MM.1S (cell line): ENCODE results near the gene CFP.

Experiments used
- CTCF ChIP-seq: fragments of 300-600 bp; sonication (generic); IDR thresholded peaks from 2 replicates; pipeline ENCODE4 v1.5.1; 2016; ENCODE audit warnings: antibody characterized with exemption, low read length, mixed read lengths
- EZH2phosphoT487 ChIP-seq: fragments of 300-600 bp; sonication (generic); IDR thresholded peaks from 2 replicates; pipeline ENCODE4 v1.6.1; 2018; ENCODE audit warnings: antibody characterized with exemption, low read length

DNA sequence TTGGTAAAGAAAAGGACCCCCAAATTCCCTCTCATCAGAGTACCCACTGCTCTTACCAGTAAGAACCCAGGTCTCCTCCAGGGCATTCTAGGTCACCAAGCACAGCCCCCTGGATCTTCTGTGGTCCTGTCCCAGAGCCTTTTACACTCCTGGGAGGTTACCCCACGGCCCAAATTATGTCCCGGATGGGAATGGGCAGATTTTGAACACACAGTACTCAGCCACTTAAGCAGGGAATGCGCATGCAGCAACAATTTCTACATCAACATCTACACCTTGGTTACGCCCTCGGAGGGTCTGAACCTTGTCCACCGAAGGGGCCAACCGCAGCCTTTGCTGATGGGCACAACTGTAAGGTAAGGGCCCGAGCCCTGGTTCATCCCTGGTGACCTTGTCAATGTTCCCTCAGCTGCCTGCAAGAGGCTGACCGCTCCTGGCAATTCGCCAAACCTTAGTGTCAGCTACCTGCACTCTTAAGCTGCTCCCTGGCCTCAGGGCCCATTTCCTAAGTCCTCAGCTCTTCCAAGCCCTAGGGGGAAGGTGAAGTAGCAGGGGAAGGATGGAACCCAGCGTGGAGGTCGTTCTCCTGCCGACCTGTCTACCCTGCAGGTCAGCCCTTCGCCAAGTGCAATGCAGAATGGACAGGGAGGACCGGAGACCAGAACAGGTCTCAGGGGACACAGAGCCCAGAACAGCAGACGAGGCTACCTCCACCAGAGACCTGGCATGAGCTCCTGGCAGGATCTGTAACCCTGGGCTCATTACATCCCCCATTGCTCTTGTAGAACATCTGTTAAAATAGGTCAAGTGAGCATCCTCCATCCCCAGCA lies 41.6 kb downstream of the CFP start:
- TF ChIP-seq CTCF (no peak), EZH2phosphoT487 (no peak)
